ENCODE measurements around the gene MTMR11.
"Not testable (repeated sequence)": the region's sequence is repeated elsewhere in the genome, so short reads cannot be mapped to it uniquely, and the experiment has no call there.

The MTMR11 gene

GRCh38 chr1:149945206-149945605 lies 8.5 kb upstream of the MTMR11 start:
- H3K4me3 Mint-ChIP-seq, result no peak overlapping the region
- peaks cover 57% of the 10 kb centered on the region for H3K36me3 Mint-ChIP-seq (ENCODE audit: low read depth)
- H3K9me3 Mint-ChIP-seq, result no peaks in the 10 kb centered on the region
- H3K4me1 Mint-ChIP-seq (ENCODE audit: low read depth), result peaks cover under 1% of the 10 kb centered on the region
- H3K27me3 Mint-ChIP-seq, result no peaks in the 10 kb centered on the region
- no peak overlapping the region for H3K27ac Mint-ChIP-seq

GRCh38 chr1:149942885-149943284 lies 6.2 kb upstream of the MTMR11 start:
- no peak overlapping the region for H3K4me3 Mint-ChIP-seq
- H3K27ac Mint-ChIP-seq, result peak overlapping the region; percentile 19
- H3K36me3 Mint-ChIP-seq (ENCODE audit: low read depth), result peaks cover 36% of the 10 kb centered on the region
- no peaks in the 10 kb centered on the region for H3K27me3 Mint-ChIP-seq
- peaks cover 22% of the 10 kb centered on the region for H3K4me1 Mint-ChIP-seq (ENCODE audit: low read depth)
- H3K9me3 Mint-ChIP-seq, result no peaks in the 10 kb centered on the region

GRCh38 chr1:149942207-149942606 lies 5.5 kb upstream of the MTMR11 start:
- Mint-ChIP-seq H3K27me3 (no peaks in the 10 kb centered on the region), H3K9me3 (no peaks in the 10 kb centered on the region), H3K4me1 (ENCODE audit: low read depth) (peaks cover 29% of the 10 kb centered on the region), H3K4me3 (no peak overlapping the region), H3K36me3 (ENCODE audit: low read depth) (peaks cover 31% of the 10 kb centered on the region), H3K27ac (no peak overlapping the region)

- Mint-ChIP-seq H3K4me3 (no peak overlapping the region), H3K27ac (no peak overlapping the region), H3K9me3 (no peaks in the 10 kb centered on the region), H3K4me1 (ENCODE audit: low read depth) (peaks cover 37% of the 10 kb centered on the region), H3K27me3 (no peaks in the 10 kb centered on the region), H3K36me3 (ENCODE audit: low read depth) (peaks cover 21% of the 10 kb centered on the region)
Observed at GRCh38 chr1:149940427-149940826, 3.7 kb upstream of the MTMR11 start.

GRCh38 chr1:149938668-149939003 lies 2.0 kb upstream of the MTMR11 start:
- peak overlapping the region; percentile 30 for H3K4me3 Mint-ChIP-seq
- H3K9me3 Mint-ChIP-seq; H3K36me3 Mint-ChIP-seq (ENCODE audit: low read depth); H3K27me3 Mint-ChIP-seq: not testable (repeated sequence)
- peak overlapping the region; percentile 80 for H3K27ac Mint-ChIP-seq
- peaks cover 37% of the 10 kb centered on the region for H3K4me1 Mint-ChIP-seq (ENCODE audit: low read depth)

GRCh38 chr1:149937759-149938158 lies 1.1 kb upstream of the MTMR11 start:
- H3K27me3 Mint-ChIP-seq, result no peaks in the 10 kb centered on the region
- H3K36me3 Mint-ChIP-seq (ENCODE audit: low read depth), result no peaks in the 10 kb centered on the region
- peak overlapping the region; percentile 39 for H3K4me3 Mint-ChIP-seq
- peak overlapping the region; percentile 78 for H3K27ac Mint-ChIP-seq
- no peaks in the 10 kb centered on the region for H3K9me3 Mint-ChIP-seq
- H3K4me1 Mint-ChIP-seq (ENCODE audit: low read depth), result peaks cover 37% of the 10 kb centered on the region

GRCh38 chr1:149936992-149937705 lies 470 bp upstream of the MTMR11 start:
- Mint-ChIP-seq H3K4me3 (peak overlapping the region; percentile 39), H3K27ac (peak overlapping the region; percentile 78), H3K27me3 (no peaks in the 10 kb centered on the region), H3K9me3 (no peaks in the 10 kb centered on the region), H3K4me1 (ENCODE audit: low read depth) (peaks cover 37% of the 10 kb centered on the region), H3K36me3 (ENCODE audit: low read depth) (no peaks in the 10 kb centered on the region)

- no peaks in the 10 kb centered on the region for H3K36me3 Mint-ChIP-seq (ENCODE audit: low read depth)
- H3K9me3 Mint-ChIP-seq, result no peaks in the 10 kb centered on the region
- no peaks in the 10 kb centered on the region for H3K27me3 Mint-ChIP-seq
- H3K4me3 Mint-ChIP-seq, result no peak overlapping the region
- H3K4me1 Mint-ChIP-seq (ENCODE audit: low read depth), result peaks cover 38% of the 10 kb centered on the region
- no peak overlapping the region for H3K27ac Mint-ChIP-seq
Observed at GRCh38 chr1:149934356-149934755, 2.3 kb downstream of the MTMR11 start.

- Mint-ChIP-seq H3K4me1 (ENCODE audit: low read depth) (peaks cover 39% of the 10 kb centered on the region), H3K4me3 (no peak overlapping the region), H3K27me3 (no peaks in the 10 kb centered on the region), H3K27ac (no peak overlapping the region), H3K9me3 (no peaks in the 10 kb centered on the region), H3K36me3 (ENCODE audit: low read depth) (no peaks in the 10 kb centered on the region)
Observed at GRCh38 chr1:149933208-149933607, 3.5 kb downstream of the MTMR11 start.

- no peaks in the 10 kb centered on the region for H3K9me3 Mint-ChIP-seq
- no peaks in the 10 kb centered on the region for H3K27me3 Mint-ChIP-seq
Observed at GRCh38 chr1:149932474-149932873, 4.2 kb downstream of the MTMR11 start.

GRCh38 chr1:149931212-149931790 lies 5.4 kb downstream of the MTMR11 start:
- H3K9me3 Mint-ChIP-seq, result no peaks in the 10 kb centered on the region
- H3K27ac Mint-ChIP-seq, result peak overlapping the region; percentile 69
- H3K4me3 Mint-ChIP-seq, result no peak overlapping the region
- peaks cover 24% of the 10 kb centered on the region for H3K4me1 Mint-ChIP-seq (ENCODE audit: low read depth)
- no peaks in the 10 kb centered on the region for H3K27me3 Mint-ChIP-seq
- H3K36me3 Mint-ChIP-seq (ENCODE audit: low read depth), result peaks cover 10% of the 10 kb centered on the region

More at GRCh38 chr1:149932474-149932873, 4.2 kb downstream of the MTMR11 start:
- H3K4me3 Mint-ChIP-seq, result no peak overlapping the region
- no peak overlapping the region for H3K27ac Mint-ChIP-seq
- peaks cover 33% of the 10 kb centered on the region for H3K4me1 Mint-ChIP-seq (ENCODE audit: low read depth)
- H3K36me3 Mint-ChIP-seq (ENCODE audit: low read depth), result no peaks in the 10 kb centered on the region

- H3K27ac Mint-ChIP-seq, result no peak overlapping the region
- H3K4me1 Mint-ChIP-seq (ENCODE audit: low read depth), result peaks cover 38% of the 10 kb centered on the region
- H3K4me3 Mint-ChIP-seq, result no peak overlapping the region
Observed at GRCh38 chr1:149929856-149930255, 6.8 kb downstream of the MTMR11 start.

GRCh38 chr1:149928401-149928724 lies 8.3 kb downstream of the MTMR11 start:
- H3K27ac Mint-ChIP-seq, result peak overlapping the region; percentile 90
- peaks cover 44% of the 10 kb centered on the region for H3K4me1 Mint-ChIP-seq (ENCODE audit: low read depth)
- H3K36me3 Mint-ChIP-seq (ENCODE audit: low read depth), result peaks cover 38% of the 10 kb centered on the region
- H3K4me3 Mint-ChIP-seq, result peak overlapping the region; percentile 96
- no peaks in the 10 kb centered on the region for H3K27me3 Mint-ChIP-seq
- H3K9me3 Mint-ChIP-seq, result no peaks in the 10 kb centered on the region

More at GRCh38 chr1:149929856-149930255, 6.8 kb downstream of the MTMR11 start:
- Mint-ChIP-seq H3K27me3 (no peaks in the 10 kb centered on the region), H3K36me3 (ENCODE audit: low read depth) (peaks cover 23% of the 10 kb centered on the region), H3K9me3 (no peaks in the 10 kb centered on the region)

GRCh38 chr1:149927563-149928400 lies 8.9 kb downstream of the MTMR11 start, which contains the start of gene SF3B4:
Gene SF3B4 (minus strand): TSS chr1:149927803. CDS start chr1:149927759, 44 bp downstream.
- Mint-ChIP-seq H3K9me3 (no peaks in the 10 kb centered on the region), H3K4me3 (peak within 1 kb of the TSS; percentile 96), H3K27ac (peak within 1 kb of the TSS; percentile 90), H3K27me3 (no peaks in the 10 kb centered on the region), H3K36me3 (ENCODE audit: low read depth) (peaks cover 44% of the 10 kb centered on the region), H3K4me1 (ENCODE audit: low read depth) (peaks cover 44% of the 10 kb centered on the region)

- Mint-ChIP-seq H3K27me3 (no peaks in the 10 kb centered on the region), H3K27ac (peak overlapping the region; percentile 90), H3K4me1 (ENCODE audit: low read depth) (peaks cover 44% of the 10 kb centered on the region), H3K9me3 (no peaks in the 10 kb centered on the region), H3K4me3 (peak overlapping the region; percentile 96), H3K36me3 (ENCODE audit: low read depth) (peaks cover 51% of the 10 kb centered on the region)
Observed at GRCh38 chr1:149927056-149927562, 9.6 kb downstream of the MTMR11 start.
